Transverse colon (tissue), 4 donors: Measurements from ENCODE around the gene SLC27A1. TPM values are rescaled to one million over a fixed set of nuclear protein-coding genes. Genes with fewer than 3 reads are reported as not detected.
"Not testable (repeated sequence)": the region's sequence is repeated elsewhere in the genome, so short reads cannot be mapped to it uniquely, and the experiment has no call there.

Experiments
- DNase-seq: peaks from one replicate; pipeline ENCODE4 v3.0.0-alpha.2; 2019
- H3K27ac ChIP-seq, 4 donors: fragments of 200-600 bp; sonication (generic); 2 replicates each; pipeline ENCODE4 v1.5.1; 2016 to 2018; ENCODE audit warnings: inconsistent platforms in 4 of 4
- H3K27me3 ChIP-seq: fragments of 200-600 bp; sonication (generic); 2 replicates; pipeline ENCODE4 v1.5.1; 2017; ENCODE audit warnings: inconsistent platforms
- H3K36me3 ChIP-seq, 4 donors: fragments of 200-600 bp; sonication (generic); 2 replicates each; pipeline ENCODE4 v1.5.1; 2017 to 2019; ENCODE audit warnings: inconsistent platforms in 4 of 4
- H3K4me1 ChIP-seq, 4 donors: fragments of 200-600 bp; sonication (generic); 2 replicates each; pipeline ENCODE4 v1.5.1; 2017 to 2020; ENCODE audit warnings: inconsistent platforms in 4 of 4
- H3K4me3 ChIP-seq, 4 donors: fragments of 200-600 bp; sonication (generic); 1 replicate in 1 of 4; 2 replicates in 3 of 4; pipeline versions ENCODE4 v1.5.1 to v1.6.1; 2017 to 2019; ENCODE audit warnings: inconsistent platforms in 4 of 4
- H3K9me3 ChIP-seq, 2 donors: fragments of 200-600 bp; sonication (generic); 2 replicates each; pipeline ENCODE4 v1.5.1; 2017 to 2019; ENCODE audit warnings: inconsistent platforms in 2 of 2
- EP300 ChIP-seq: sonication (generic); formaldehyde crosslinking; IDR thresholded peaks from one replicate; pipeline ENCODE4 v1.6.1; 2017; ENCODE audit warnings: antibody characterized with exemption, low read depth
- POLR2A ChIP-seq: fragments of 450-650 bp; IDR thresholded peaks from one replicate; pipeline ENCODE4 v1.6.1; 2016; ENCODE audit warnings: antibody characterized with exemption, mild to moderate bottlenecking, moderate library complexity
- POLR2AphosphoS5 ChIP-seq, 3 donors: sonication (generic); formaldehyde crosslinking; IDR thresholded peaks; one replicate each; pipeline ENCODE4 v1.6.1; 2016; ENCODE audit warnings: antibody characterized with exemption in 3 of 3
- whole genome bisulfite sequencing, 2 donors: methylation state at CpG; one replicate each; pipeline ENCODE4 v1.1.5; 2018; ENCODE audit warnings: low coverage in 1 of 2; 5-methylcytosine and 5-hydroxymethylcytosine counted together
- in situ Hi-C, 4 donors: fragments of 200-750 bp; cut with MboI; loops; one replicate each; pipeline versions ENCODE4 v1.15.0 to v1.15.1; 2017; ENCODE audit warnings: low sequenced_read_pairs in 3 of 4, low pct_ligation_motif_present in 1 of 4, low pct_unique_long_range_greater_than_20kb in 1 of 4
- intact Hi-C: fragments of 100-400 bp; cut with DNase I; formaldehyde crosslinking; loops from one replicate; pipeline ENCODE4 v1.15.1; 2023; ENCODE audit warnings: low total_unique reads
- total RNA-seq, 4 donors: library from RNA; depleted of rRNA; stranded (reverse); fragments of >200 nt; gene quantifications; one replicate each; pipeline ENCODE4 v1.1.0, GENCODE V29; 2016
- TF ChIP-seq, protein P1 (sequence below), 5 experiments: fragments of 200-600 bp in 3 of 5; fragments of 450-650 bp in 2 of 5; sonication (generic) in 3 of 5; IDR thresholded peaks; 1 replicate in 2 of 5; 2 replicates in 3 of 5; pipeline ENCODE4 v1.5.1; 2016 to 2017; ENCODE audit warnings: antibody characterized with exemption in 5 of 5, inconsistent platforms in 3 of 5, mild to moderate bottlenecking in 2 of 5, moderate library complexity in 1 of 5

The SLC27A1 gene
- total RNA-seq, 4 donors from 2014 or later, result 4.0 to 11.1 (median 7.0) TPM

DNA sequence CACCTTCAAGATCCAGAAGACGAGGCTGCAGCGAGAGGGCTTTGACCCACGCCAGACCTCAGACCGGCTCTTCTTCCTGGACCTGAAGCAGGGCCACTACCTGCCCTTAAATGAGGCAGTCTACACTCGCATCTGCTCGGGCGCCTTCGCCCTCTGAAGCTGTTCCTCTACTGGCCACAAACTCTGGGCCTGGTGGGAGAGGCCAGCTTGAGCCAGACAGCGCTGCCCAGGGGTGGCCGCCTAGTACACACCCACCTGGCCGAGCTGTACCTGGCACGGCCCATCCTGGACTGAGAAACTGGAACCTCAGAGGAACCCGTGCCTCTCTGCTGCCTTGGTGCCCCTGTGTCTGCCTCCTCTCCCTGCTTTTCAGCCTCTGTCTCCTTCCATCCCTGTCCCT is 34.1 kb downstream of the SLC27A1 start:
- Histone ChIP-seq H3K4me3 (no peak overlapping the region), H3K36me3 (no peaks in the 10 kb centered on the region), H3K27me3 (no peaks in the 10 kb centered on the region), H3K4me1 (peaks cover 0 to 14% (median 1%) of the 10 kb centered on the region in 4 donors), H3K9me3 (no peaks in the 10 kb centered on the region), H3K27ac (no peak overlapping the region)
- no peak for DNase-seq
- TF ChIP-seq POLR2A (no peak), POLR2AphosphoS5 (IDR thresholded peaks at IDR 0.05) (no peak), EP300 (no peak)
- TF ChIP-seq, protein P1, sequence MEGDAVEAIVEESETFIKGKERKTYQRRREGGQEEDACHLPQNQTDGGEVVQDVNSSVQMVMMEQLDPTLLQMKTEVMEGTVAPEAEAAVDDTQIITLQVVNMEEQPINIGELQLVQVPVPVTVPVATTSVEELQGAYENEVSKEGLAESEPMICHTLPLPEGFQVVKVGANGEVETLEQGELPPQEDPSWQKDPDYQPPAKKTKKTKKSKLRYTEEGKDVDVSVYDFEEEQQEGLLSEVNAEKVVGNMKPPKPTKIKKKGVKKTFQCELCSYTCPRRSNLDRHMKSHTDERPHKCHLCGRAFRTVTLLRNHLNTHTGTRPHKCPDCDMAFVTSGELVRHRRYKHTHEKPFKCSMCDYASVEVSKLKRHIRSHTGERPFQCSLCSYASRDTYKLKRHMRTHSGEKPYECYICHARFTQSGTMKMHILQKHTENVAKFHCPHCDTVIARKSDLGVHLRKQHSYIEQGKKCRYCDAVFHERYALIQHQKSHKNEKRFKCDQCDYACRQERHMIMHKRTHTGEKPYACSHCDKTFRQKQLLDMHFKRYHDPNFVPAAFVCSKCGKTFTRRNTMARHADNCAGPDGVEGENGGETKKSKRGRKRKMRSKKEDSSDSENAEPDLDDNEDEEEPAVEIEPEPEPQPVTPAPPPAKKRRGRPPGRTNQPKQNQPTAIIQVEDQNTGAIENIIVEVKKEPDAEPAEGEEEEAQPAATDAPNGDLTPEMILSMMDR (IDR thresholded peaks at IDR 0.05), result no peak
- 89% methylated on average over 10 of the region's 13 CpGs; no CpG with 5 or more reads in 1 of the 2 donors for WGBS, 2 donors
- in situ Hi-C loops (no loop called here), intact Hi-C loops (no loop called here)

DNA sequence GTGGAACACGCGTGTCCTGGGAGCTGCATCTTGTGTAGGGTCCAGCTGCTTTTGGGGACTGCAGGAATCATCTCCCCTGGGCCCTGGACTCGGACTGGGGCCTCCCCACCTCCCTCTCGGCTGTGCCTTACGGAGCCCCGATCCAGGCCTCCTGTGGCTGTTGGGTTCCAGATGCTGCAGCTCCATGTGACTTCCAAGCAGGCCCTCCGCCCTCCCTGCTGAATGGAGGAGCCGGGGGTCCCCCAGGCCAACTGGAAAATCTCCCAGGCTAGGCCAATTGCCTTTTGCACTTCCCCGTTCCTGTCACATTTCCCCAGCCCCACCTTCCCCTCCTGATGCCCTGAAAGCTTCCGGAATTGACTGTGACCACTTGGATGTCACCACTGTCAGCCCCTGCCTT is 34.9 kb downstream of the SLC27A1 start:
- 81% methylated on average over 10 of the region's 10 CpGs; no CpG with 5 or more reads in 1 of the 2 donors for WGBS, 2 donors
- TF ChIP-seq POLR2AphosphoS5 (IDR thresholded peaks at IDR 0.05), result no peak
- no peak for TF ChIP-seq EP300
- TF ChIP-seq, protein P1 (IDR thresholded peaks at IDR 0.05), result no peak
- no peak for TF ChIP-seq POLR2A
- H3K4me3 ChIP-seq, result no peak overlapping the region
- H3K4me1 ChIP-seq, result peaks cover 0 to 17% (median 7%) of the 10 kb centered on the region in 4 donors
- intact Hi-C loops, result no loop called here
- no peak for DNase-seq
- in situ Hi-C loops, result no loop called here
- no peak overlapping the region for H3K27ac ChIP-seq
- no peaks in the 10 kb centered on the region for H3K9me3 ChIP-seq
- no peaks in the 10 kb centered on the region for H3K27me3 ChIP-seq
- H3K36me3 ChIP-seq, result no peaks in the 10 kb centered on the region

DNA sequence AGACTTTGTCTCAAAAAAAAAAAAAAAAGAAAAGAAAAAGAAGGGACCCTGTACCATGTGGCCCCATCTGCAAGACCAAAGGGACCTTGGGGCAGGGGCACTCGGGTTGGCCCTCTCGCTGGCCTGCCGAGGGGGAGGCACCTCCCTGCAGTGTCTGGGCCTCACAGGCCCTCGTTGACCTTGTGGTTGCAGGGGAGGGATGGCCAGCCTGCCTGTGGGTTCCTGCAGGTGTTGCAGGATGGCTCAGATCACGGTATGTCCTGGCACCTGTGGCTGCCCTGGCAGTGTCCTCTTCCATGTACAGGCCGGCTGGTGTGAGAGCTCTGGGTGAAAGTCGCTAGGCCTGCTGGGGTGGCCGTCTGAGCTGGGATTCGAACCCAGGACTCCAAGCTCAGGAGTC is 36.4 kb downstream of the SLC27A1 start:
- no peak overlapping the region for H3K27ac ChIP-seq
- H3K4me3 ChIP-seq, result no peak overlapping the region
- no peaks in the 10 kb centered on the region for H3K27me3 ChIP-seq
- H3K4me1 ChIP-seq, result peaks cover 0 to 24% (median 14%) of the 10 kb centered on the region in 4 donors
- in situ Hi-C loops, result no loop called here
- TF ChIP-seq POLR2AphosphoS5 (IDR thresholded peaks at IDR 0.05), result no peak
- TF ChIP-seq, protein P1 (IDR thresholded peaks at IDR 0.05), result no peak
- TF ChIP-seq POLR2A, result no peak
- intact Hi-C loops, result no loop called here
- no peak for DNase-seq
- no peaks in the 10 kb centered on the region for H3K36me3 ChIP-seq
- no peaks in the 10 kb centered on the region for H3K9me3 ChIP-seq
- 75 to 78% methylated on average over 1 to 9 of the region's 9 CpGs for WGBS, 2 donors

DNA sequence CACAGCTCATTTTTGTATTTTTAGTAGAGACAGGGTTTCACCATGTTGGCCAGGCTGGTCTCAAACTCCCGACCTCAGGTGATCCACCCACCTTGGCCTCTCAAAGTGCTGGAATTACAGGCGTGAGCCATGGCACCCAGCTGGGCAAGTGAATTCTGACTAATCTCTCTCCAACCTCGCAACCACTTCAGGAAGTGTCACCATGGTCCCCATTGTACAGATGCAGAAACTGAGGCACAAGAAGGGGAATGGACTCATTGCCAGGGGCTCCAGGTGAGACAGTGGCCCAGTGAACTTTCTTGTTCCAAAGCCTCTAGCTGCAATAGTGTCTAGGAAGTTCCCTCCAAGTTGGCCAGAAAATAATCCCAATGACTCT is 38.2 kb downstream of the SLC27A1 start:
- peak overlapping the region in 3 of 4 donors; percentile 29 to 50 (median 31) for H3K27ac ChIP-seq
- peaks cover 0 to 36% (median 20%) of the 10 kb centered on the region in 4 donors for H3K4me1 ChIP-seq
- intact Hi-C loops, H3K9me3 ChIP-seq, DNase-seq, H3K27me3 ChIP-seq, H3K4me3 ChIP-seq, in situ Hi-C loops, H3K36me3 ChIP-seq: not testable (repeated sequence)
- WGBS, 2 donors, result 83% methylated on average over 3 of the region's 3 CpGs; no CpG with 5 or more reads in 1 of the 2 donors
